H1 (cell line): Measurements from ENCODE around the gene PPP2R3B. TPM values are rescaled to one million over a fixed set of nuclear protein-coding genes. Genes with fewer than 3 reads are reported as not detected.
A peak's percentile ranks its signal among the peaks of the same experiment; 100 is the strongest.

Experiments used
- CTCF ChIA-PET: fragments of 300-600 bp; sonication (Branson Sonifier 250); formaldehyde crosslinking; loops from one replicate; lab custom pipeline; 2021; ENCODE audit not compliant: partially characterized antibody; lab: Charles Lee
- POLR2A ChIA-PET: fragments of 300-600 bp; sonication (Branson Sonifier 250); formaldehyde crosslinking; loops from one replicate; lab custom pipeline; 2021; ENCODE audit warnings: inconsistent platforms; ENCODE audit not compliant: partially characterized antibody; lab: Charles Lee
- DNase-seq, 2 experiments: peaks; one replicate each; pipeline versions ENCODE4 v3.0.0 to v3.0.0-alpha.2; 2010 to 2022; ENCODE audit warnings: low spot score in 2 of 2, low read depth in 1 of 2, mixed read lengths in 1 of 2
- FAIRE-seq: peaks from 2 replicates; lab custom pipeline; 2011; peaks lifted over from hg19 to GRCh38; lab: Jason Lieb, UNC
- H2AFZ ChIP-seq: 2 replicates; pipeline ENCODE4 v1.8.1; 2012; ENCODE audit warnings: low read length, inconsistent platforms
- H2AK5ac ChIP-seq: 2 replicates; pipeline ENCODE4 v1.6.1; 2013; ENCODE audit warnings: low read depth, low read length
- H2BK120ac ChIP-seq: replicated peaks from 2 replicates; pipeline ENCODE3; 2013; ENCODE audit warnings: low read depth, low read length, inconsistent platforms
- H2BK12ac ChIP-seq: 2 replicates; pipeline ENCODE4 v1.6.1; 2013; ENCODE audit warnings: low read depth, low read length
- H2BK15ac ChIP-seq: 2 replicates; pipeline ENCODE4 v1.6.1; 2013; ENCODE audit warnings: low read length
- H2BK20ac ChIP-seq: 2 replicates; pipeline ENCODE4 v1.6.1; 2013; ENCODE audit warnings: low read length
- H2BK5ac ChIP-seq: 2 replicates; pipeline ENCODE4 v1.6.1; 2013; ENCODE audit warnings: low read depth, low read length
- H3K14ac ChIP-seq: 2 replicates; pipeline ENCODE4 v1.6.1; 2013; ENCODE audit warnings: inconsistent platforms; ENCODE audit not compliant: insufficient read length
- H3K18ac ChIP-seq: 2 replicates; pipeline ENCODE4 v1.6.1; 2013; ENCODE audit warnings: low read length; ENCODE audit errors: extremely low read depth
- H3K23ac ChIP-seq: 2 replicates; pipeline ENCODE4 v1.6.1; 2013; ENCODE audit warnings: inconsistent platforms; ENCODE audit not compliant: insufficient read length
- H3K23me2 ChIP-seq: 2 replicates; pipeline ENCODE4 v1.6.1; 2013; ENCODE audit warnings: low read depth, low read length
- H3K27ac ChIP-seq: 2 replicates; pipeline ENCODE4 v1.6.1; 2011; ENCODE audit warnings: low read depth, low read length, inconsistent platforms
- H3K27me3 ChIP-seq, 4 experiments: replicated peaks in 1 of 4; 1 replicate in 1 of 4; 2 replicates in 3 of 4; pipeline versions ENCODE4 v1.6.1 to v1.8.1; 2011 to 2013; ENCODE audit warnings: low read length in 3 of 4, mild to moderate bottlenecking in 3 of 4, inconsistent platforms in 2 of 4, mixed read lengths in 2 of 4, moderate library complexity in 1 of 4; ENCODE audit not compliant: control insufficient read depth in 3 of 4, insufficient read depth in 3 of 4; ENCODE audit errors: extremely low read depth in 1 of 4
- H3K36me3 ChIP-seq, 4 experiments: 2 replicates each; pipeline versions ENCODE4 v1.6.1 to v1.8.1; 2011 to 2013; ENCODE audit warnings: mild to moderate bottlenecking in 4 of 4, low read length in 3 of 4, moderate library complexity in 2 of 4, control low read depth in 1 of 4, inconsistent platforms in 1 of 4; ENCODE audit not compliant: insufficient read depth in 4 of 4, control insufficient read depth in 2 of 4
- H3K4ac ChIP-seq: replicated peaks from 2 replicates; pipeline ENCODE3; 2013; ENCODE audit warnings: low read length, low read depth, mixed read lengths, inconsistent platforms; ENCODE audit not compliant: insufficient read length
- H3K4me1 ChIP-seq, 4 experiments: replicated peaks in 1 of 4; 1 replicate in 1 of 4; 2 replicates in 3 of 4; pipeline versions ENCODE4 v1.6.1 to v1.8.1; 2011 to 2013; ENCODE audit warnings: low read length in 3 of 4, inconsistent platforms in 2 of 4, mixed read lengths in 1 of 4; ENCODE audit not compliant: insufficient read depth in 4 of 4, control insufficient read depth in 3 of 4
- H3K4me2 ChIP-seq, 2 experiments: 2 replicates each; pipeline versions ENCODE4 v1.6.1 to v1.8.1; 2011 to 2013; ENCODE audit warnings: low read depth in 2 of 2, low read length in 2 of 2, control low read depth in 1 of 2, inconsistent platforms in 1 of 2, mild to moderate bottlenecking in 1 of 2; ENCODE audit not compliant: insufficient read depth in 1 of 2
- H3K4me3 ChIP-seq, 4 experiments: fragments of 200-600, 300-600 bp in 1 of 4; sonication (generic), shearing (Covaris generic), sonication (Bioruptor Twin) in 1 of 4; 2 replicates each; pipeline versions ENCODE4 v1.5.1 to v1.8.1; 2011 to 2016; ENCODE audit warnings: low read length in 4 of 4, low read depth in 3 of 4, control low read depth in 2 of 4, inconsistent platforms in 2 of 4, mild to moderate bottlenecking in 2 of 4, mixed read lengths in 1 of 4, moderate library complexity in 1 of 4; ENCODE audit not compliant: insufficient read depth in 2 of 4; ENCODE audit errors: extremely low read depth in 1 of 4
- H3K56ac ChIP-seq: replicated peaks from 2 replicates; pipeline ENCODE3; 2013; ENCODE audit warnings: low read depth, mild to moderate bottlenecking, mixed read lengths, low read length, inconsistent platforms; ENCODE audit not compliant: insufficient read length
- H3K79me1 ChIP-seq: 2 replicates; pipeline ENCODE4 v1.6.1; 2013; ENCODE audit warnings: low read depth, low read length, control low read depth
- H3K79me2 ChIP-seq, 2 experiments: 2 replicates each; pipeline versions ENCODE4 v1.6.1 to v1.8.1; 2012 to 2013; ENCODE audit warnings: low read length in 2 of 2, mild to moderate bottlenecking in 2 of 2, inconsistent platforms in 1 of 2; ENCODE audit not compliant: insufficient read depth in 2 of 2, control insufficient read depth in 1 of 2
- H3K9ac ChIP-seq, 4 experiments: replicated peaks in 1 of 4; 1 replicate in 1 of 4; 2 replicates in 3 of 4; pipeline versions ENCODE4 v1.6.1 to v1.8.1; 2011 to 2013; ENCODE audit warnings: low read depth in 3 of 4, low read length in 3 of 4, control low read depth in 2 of 4, mild to moderate bottlenecking in 2 of 4, moderate library complexity in 2 of 4, inconsistent platforms in 1 of 4; ENCODE audit errors: extremely low read depth in 1 of 4
- H3K9me3 ChIP-seq, 2 experiments: 2 replicates each; pipeline versions ENCODE4 v1.6.1 to v1.8.1; 2012 to 2013; ENCODE audit warnings: mild to moderate bottlenecking in 2 of 2, moderate library complexity in 2 of 2, control low read depth in 1 of 2, inconsistent platforms in 1 of 2, low read depth in 1 of 2, low read length in 1 of 2, mixed read lengths in 1 of 2; ENCODE audit not compliant: insufficient read depth in 2 of 2
- H4K20me1 ChIP-seq, 2 experiments: replicated peaks in 1 of 2; 2 replicates each; pipeline versions ENCODE3 to v1.8.1; 2011 to 2013; ENCODE audit warnings: inconsistent platforms in 2 of 2, low read length in 2 of 2, mild to moderate bottlenecking in 1 of 2; ENCODE audit not compliant: insufficient read depth in 2 of 2, control insufficient read depth in 1 of 2
- H4K5ac ChIP-seq: 2 replicates; pipeline ENCODE4 v1.6.1; 2013; ENCODE audit warnings: low read length, low read depth, mixed read lengths, inconsistent platforms; ENCODE audit not compliant: insufficient read length
- H4K8ac ChIP-seq: 2 replicates; pipeline ENCODE4 v1.8.0; 2013; ENCODE audit warnings: mild to moderate bottlenecking, moderate library complexity, low read length, inconsistent platforms; ENCODE audit not compliant: insufficient read depth; ENCODE audit errors: extremely low read depth
- H4K91ac ChIP-seq: replicated peaks from 2 replicates; pipeline ENCODE3; 2013; ENCODE audit warnings: low read length, mixed read lengths, inconsistent platforms; ENCODE audit not compliant: insufficient read length
- EGR1 ChIP-seq: IDR thresholded peaks from 2 replicates; pipeline ENCODE4 v1.6.1; 2011; ENCODE audit warnings: low read depth, low read length, borderline replicate concordance
- KDM1A ChIP-seq: fragments of 200-600, 300-600 bp; sonication (generic); IDR thresholded peaks from 2 replicates; pipeline ENCODE4 v1.7.1; 2016; ENCODE audit warnings: mild to moderate bottlenecking, low read length, borderline replicate concordance
- RAD21 ChIP-seq, 2 experiments: IDR thresholded peaks in 1 of 2; conservative IDR thresholded peaks in 1 of 2; 2 replicates each; pipeline ENCODE4 v1.6.1; 2011; ENCODE audit warnings: low read depth in 2 of 2, low read length in 2 of 2, improper control_type of control experiment in 1 of 2, inconsistent platforms in 1 of 2, mild to moderate bottlenecking in 1 of 2, moderate library complexity in 1 of 2
- RFX5 ChIP-seq: IDR thresholded peaks from 2 replicates; pipeline ENCODE4 v1.6.1; 2011; ENCODE audit warnings: low read depth, low read length, improper control_type of control experiment, borderline replicate concordance
- WGBS, 2 experiments: shearing (Covaris generic) in 1 of 2; methylation state at CpG; one replicate each; pipeline versions ENCODE4 v1.1.6 to v1.1.7; 2013 to 2015; ENCODE audit warnings: low lambda C conversion rate in 2 of 2, mixed read lengths in 2 of 2, inconsistent platforms in 1 of 2, low coverage in 1 of 2, missing lambda C conversion rate in 1 of 2; ENCODE audit not compliant: insufficient replicate concordance in 2 of 2, insufficient coverage in 1 of 2, insufficient read length in 1 of 2; ENCODE audit errors: extremely low coverage in 1 of 2, missing lambda C conversion rate in 1 of 2; 5-methylcytosine and 5-hydroxymethylcytosine counted together
- polyA plus RNA-seq, 7 experiments: library from polyadenylated mRNA; depleted of rRNA in 3 of 7; stranded (reverse) in 5 of 7; unstranded in 2 of 7; fragments of >200 nt in 5 of 7; fragments of 200-250 nt in 2 of 7; gene quantifications; 1 replicate in 5 of 7; 2 replicates in 1 of 7; 4 replicates in 1 of 7; pipeline versions ENCODE4 v1.2.1 to v1.2.3, GENCODE V29; 2011 to 2013; ENCODE audit warnings: missing spikeins in 2 of 7, mixed read lengths in 2 of 7
- total RNA-seq: library from RNA; stranded (reverse); fragmentation: NEBNext Ultra II Directional; extraction: Animal tissue kit (Norgen Biotek cat#: 25700); gene quantifications from 2 replicates; pipeline ENCODE4 v1.2.1, GENCODE V29; 2021

Gene PPP2R3B
- total and polyA plus RNA-seq, 2 of the 8 experiments (the other 6 are each of a cell fraction or from before 2014, with no cell fraction given), result 47.6 to 86.7 TPM

- H4K20me1 ChIP-seq, result peaks cover 19 to 26% of the 10 kb centered on the region in 2 experiments
- no peaks in the 10 kb centered on the region; a peak in 1 of 7 replicates for H3K27me3 ChIP-seq
Measured at GRCh38 chrX:285076-285677, 101.5 kb downstream of the PPP2R3B start.

More at GRCh38 chrX:285076-285677, 101.5 kb downstream of the PPP2R3B start:
- DNase-seq (no peak), FAIRE-seq (no peak)
- Histone ChIP-seq H2BK20ac (no peak overlapping the region; the same call in 1 of the 2 replicates), H3K27ac (no peak overlapping the region), H2AK5ac (no peak overlapping the region), H4K5ac (no peak overlapping the region), H3K36me3 (peaks cover 32 to 58% (median 54%) of the 10 kb centered on the region in 4 experiments), H2BK15ac (no peak overlapping the region), H3K79me2 (peaks cover 11 to 56% of the 10 kb centered on the region in 2 experiments), H3K4me2 (peak overlapping the region; percentile 9 to 26; a peak in 2 of 4 replicates), H3K23ac (no peak overlapping the region), H3K4me1 (peaks cover 0 to 7% (median 4%) of the 10 kb centered on the region in 4 experiments; a peak in 6 of 7 replicates), H3K14ac (peak overlapping the region; percentile 70), H3K4me3 (no peak overlapping the region), H2AFZ (no peak overlapping the region), H4K91ac (peak overlapping the region; percentile 72), H3K56ac (no peak overlapping the region), H3K23me2 (peaks cover 6% of the 10 kb centered on the region), H2BK120ac (no peak overlapping the region), H4K8ac (no peak overlapping the region), H2BK5ac (0 out of 2 replicates have a peak overlapping the region, but pooled peaks have one; percentile 10), H2BK12ac (no peak overlapping the region; the same call in 1 of the 2 replicates), H3K4ac (peak overlapping the region; percentile 91), H3K79me1 (peaks cover 11% of the 10 kb centered on the region), H3K9me3 (peaks cover 0 to 4% of the 10 kb centered on the region in 2 experiments; a peak in 1 of 4 replicates), H3K18ac (no peak overlapping the region), H3K9ac (peak overlapping the region in 1 of 4 experiments; percentile 50; a peak in 1 of 7 replicates)
- WGBS, 2 experiments, result 91% methylated on average over 13 of the region's 13 CpGs; no CpG with 5 or more reads in 1 of the 2 experiments
- TF ChIP-seq RFX5, result no peak
- TF ChIP-seq RAD21 (IDR thresholded peaks at IDR 0.05 in 1 of 2, conservative IDR thresholded peaks at IDR 0.05 in 1 of 2; ENCODE audit: low read depth in 2 of 2, low read length in 2 of 2), result no peak
- TF ChIP-seq KDM1A, result 0 out of 2 replicates have a peak, but pooled peaks have one; percentile 18
- TF ChIP-seq EGR1, result no peak
- ChIA-PET POLR2A (no interaction called here), CTCF (no interaction called here)
